Panc1 (cell line): ENCODE measurements around the gene CGA.

Experiments used
- REST ChIP-seq, 2 experiments: IDR thresholded peaks; 2 replicates each; pipeline ENCODE4 v1.6.1; 2011 to 2012; ENCODE audit warnings: low read depth in 2 of 2, control low read depth in 1 of 2, low read length in 1 of 2, mild to moderate bottlenecking in 1 of 2, moderate library complexity in 1 of 2; ENCODE audit not compliant: insufficient read depth in 1 of 2
- SIN3A ChIP-seq: IDR thresholded peaks from 2 replicates; pipeline ENCODE4 v1.6.1; 2012; ENCODE audit warnings: low read depth, mild to moderate bottlenecking, low read length, moderate library complexity, borderline replicate concordance; ENCODE audit not compliant: insufficient read depth
- TF ChIP-seq, protein P1 (sequence below): fragments of 450-650 bp; IDR thresholded peaks from 2 replicates; pipeline ENCODE4 v1.5.1; 2017; ENCODE audit warnings: mild to moderate bottlenecking

- TF ChIP-seq, protein P1, sequence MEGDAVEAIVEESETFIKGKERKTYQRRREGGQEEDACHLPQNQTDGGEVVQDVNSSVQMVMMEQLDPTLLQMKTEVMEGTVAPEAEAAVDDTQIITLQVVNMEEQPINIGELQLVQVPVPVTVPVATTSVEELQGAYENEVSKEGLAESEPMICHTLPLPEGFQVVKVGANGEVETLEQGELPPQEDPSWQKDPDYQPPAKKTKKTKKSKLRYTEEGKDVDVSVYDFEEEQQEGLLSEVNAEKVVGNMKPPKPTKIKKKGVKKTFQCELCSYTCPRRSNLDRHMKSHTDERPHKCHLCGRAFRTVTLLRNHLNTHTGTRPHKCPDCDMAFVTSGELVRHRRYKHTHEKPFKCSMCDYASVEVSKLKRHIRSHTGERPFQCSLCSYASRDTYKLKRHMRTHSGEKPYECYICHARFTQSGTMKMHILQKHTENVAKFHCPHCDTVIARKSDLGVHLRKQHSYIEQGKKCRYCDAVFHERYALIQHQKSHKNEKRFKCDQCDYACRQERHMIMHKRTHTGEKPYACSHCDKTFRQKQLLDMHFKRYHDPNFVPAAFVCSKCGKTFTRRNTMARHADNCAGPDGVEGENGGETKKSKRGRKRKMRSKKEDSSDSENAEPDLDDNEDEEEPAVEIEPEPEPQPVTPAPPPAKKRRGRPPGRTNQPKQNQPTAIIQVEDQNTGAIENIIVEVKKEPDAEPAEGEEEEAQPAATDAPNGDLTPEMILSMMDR = no peak
- TF ChIP-seq REST (IDR thresholded peaks at IDR 0.05; ENCODE audit: insufficient read depth in 1 of 2, low read depth in 2 of 2, low read length in 1 of 2) (no peak), SIN3A (no peak)
Observed at GRCh38 chr6:87092435-87092834, 2.5 kb downstream of the CGA start.
